Stimulated activated CD8-positive, alpha-beta memory T cell treated with anti-CD3 and anti-CD28 coated beads, Interleukin-12 subunit alpha, Interleukin-12 subunit beta, amount 100 ng/mL, for 24 hours (primary cell): ENCODE data around the gene FARP1.

Experiments used
- DNase-seq: peaks from one replicate; pipeline ENCODE4 v3.0.0-alpha.2; 2020; ENCODE audit errors: extremely low read depth

The FARP1 gene

DNA sequence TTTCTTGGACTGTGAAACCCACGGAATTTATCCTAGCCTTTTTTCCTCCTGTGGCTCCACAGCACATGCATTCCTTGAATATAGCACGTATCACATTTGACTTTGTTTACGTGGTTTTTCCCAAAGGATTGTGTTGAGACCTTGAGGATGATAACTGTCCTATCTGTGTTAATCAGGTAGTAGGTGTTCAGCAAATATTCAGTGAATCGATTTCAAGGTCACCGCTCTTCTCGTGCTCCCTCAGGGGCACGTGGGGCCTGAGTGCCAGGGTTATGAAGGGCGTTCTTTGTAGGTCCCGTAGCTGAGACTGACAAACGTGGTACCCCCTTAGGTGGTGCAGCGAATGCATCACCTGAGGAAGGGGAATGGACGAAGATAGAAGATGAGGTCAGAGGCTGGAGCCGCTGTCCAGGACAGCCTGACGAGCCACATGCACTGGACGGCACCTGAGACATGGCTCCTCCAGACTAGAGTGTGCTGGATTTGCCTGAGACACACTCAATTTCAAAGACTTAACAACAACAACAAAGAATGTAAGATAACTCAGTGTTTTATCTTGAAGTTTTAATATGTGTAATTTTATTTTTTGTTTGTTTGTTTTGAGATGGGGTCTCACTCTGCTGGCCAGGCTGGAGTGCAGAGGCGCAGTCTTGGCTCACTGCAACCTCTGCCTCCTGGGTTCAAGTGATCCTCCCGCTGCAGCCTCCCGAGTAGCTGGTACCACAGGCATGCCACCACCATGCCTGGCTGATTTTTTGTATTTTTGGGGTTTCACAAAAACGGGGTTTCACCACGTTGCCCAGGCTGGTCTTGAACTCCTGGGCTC is 165.4 kb downstream of the FARP1 start:
- DNase-seq: no peak

DNA sequence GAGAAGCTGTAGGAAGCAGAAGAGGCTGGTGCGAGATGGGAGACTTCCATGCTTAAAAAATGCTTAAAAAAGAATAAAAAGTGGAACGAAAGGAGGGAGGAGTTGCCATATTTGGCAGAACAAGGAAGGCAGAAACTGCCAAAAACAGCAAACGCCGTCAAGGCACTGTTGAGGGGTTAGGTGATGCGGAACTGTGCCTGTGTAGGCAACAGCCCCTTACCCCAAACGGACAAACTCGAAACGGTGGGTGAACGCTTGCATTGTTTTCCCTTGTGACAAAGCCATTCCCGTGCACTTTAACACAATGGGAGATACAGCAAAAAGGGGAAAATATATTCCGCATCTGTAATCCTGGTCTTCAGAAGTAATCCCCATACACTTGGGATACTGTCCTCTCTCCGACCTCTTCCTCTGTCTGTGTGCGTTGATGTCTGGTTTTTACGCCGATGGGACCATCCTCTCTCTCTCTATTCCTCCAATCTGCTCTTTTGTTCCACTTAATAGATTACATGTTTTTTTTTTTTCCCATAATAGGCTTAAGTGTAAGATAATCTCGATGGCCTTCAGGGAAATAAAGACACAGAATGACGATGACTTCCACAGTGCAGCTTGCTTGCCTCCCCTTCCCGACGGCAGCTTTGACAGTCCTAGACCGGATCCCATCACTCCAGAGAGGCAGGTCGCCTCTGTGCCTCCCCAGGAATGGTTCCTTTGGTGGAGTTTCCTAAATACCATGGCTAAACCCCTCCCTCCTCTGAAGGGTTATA is 166.9 kb downstream of the FARP1 start:
- no peak for DNase-seq

DNA sequence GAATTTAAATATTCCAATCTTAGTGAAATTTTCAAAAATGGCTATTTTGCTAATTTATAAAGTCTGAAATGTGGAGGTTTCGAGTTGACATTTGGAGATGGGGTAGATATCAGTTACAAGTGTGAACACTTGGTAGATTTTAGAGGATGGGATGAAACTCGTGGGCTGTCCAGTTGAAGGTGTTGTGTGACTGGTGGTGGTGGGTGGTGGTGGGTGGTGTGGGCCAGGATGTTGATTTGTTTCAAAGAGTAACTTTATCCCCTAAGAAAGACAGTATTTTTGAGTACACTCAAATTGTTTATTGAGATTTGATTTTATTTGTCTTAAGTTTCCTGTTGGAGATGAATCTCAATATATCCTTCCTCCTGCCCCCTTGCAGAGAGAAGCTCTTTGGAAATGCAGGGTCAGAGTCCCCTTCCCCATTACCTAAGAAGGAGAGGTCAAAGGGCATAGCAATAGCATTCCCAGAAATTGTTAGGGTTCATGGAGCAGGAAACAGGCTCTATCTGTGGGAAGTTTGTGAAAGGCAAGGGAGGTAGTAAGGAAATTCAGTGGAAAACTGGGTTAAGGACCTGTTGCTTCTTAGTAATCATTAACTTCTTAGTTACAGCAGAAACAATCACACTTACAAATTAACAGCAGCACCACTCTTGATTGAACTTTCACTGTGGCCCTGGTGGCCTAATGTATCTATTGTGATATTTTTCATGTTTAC is 167.7 kb downstream of the FARP1 start:
- no peak for DNase-seq

DNA sequence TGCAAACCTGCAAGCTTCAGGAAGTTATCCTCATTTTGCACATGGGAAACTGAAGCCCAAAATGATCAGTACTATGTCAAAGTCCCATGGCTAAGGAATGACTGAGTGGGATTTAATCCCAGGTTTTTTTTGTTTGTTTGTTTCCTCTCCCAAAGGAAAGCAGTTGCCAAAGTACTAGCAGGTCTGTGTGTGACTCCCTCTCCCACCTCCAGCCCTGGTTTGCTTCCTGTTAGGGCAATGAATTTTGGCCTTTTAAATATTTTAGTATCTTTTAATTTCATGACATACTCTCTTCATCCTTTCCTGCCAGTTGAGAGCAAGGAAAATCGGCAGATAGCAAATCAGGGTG is 168.3 kb downstream of the FARP1 start:
- DNase-seq: no peak

DNA sequence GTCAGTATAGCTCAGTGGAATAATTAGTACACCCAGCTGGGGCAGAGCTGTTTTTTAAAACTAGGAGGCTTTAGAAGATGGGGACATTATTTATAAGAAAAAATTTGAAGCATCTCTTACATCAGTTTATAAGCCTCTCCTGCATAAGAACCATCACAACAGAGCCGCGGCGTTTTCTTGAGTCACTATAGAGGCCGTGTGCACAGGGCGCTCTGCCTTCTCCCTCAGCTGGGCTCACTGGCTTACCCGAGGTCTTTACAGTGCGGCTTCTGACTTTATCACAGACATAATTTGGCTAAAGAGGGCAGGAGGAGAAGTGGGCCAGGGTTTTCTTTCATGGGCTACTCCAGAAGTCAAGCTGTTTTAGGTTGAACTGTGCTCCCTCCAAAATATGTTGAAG is 169.7 kb downstream of the FARP1 start:
- no peak for DNase-seq

DNA sequence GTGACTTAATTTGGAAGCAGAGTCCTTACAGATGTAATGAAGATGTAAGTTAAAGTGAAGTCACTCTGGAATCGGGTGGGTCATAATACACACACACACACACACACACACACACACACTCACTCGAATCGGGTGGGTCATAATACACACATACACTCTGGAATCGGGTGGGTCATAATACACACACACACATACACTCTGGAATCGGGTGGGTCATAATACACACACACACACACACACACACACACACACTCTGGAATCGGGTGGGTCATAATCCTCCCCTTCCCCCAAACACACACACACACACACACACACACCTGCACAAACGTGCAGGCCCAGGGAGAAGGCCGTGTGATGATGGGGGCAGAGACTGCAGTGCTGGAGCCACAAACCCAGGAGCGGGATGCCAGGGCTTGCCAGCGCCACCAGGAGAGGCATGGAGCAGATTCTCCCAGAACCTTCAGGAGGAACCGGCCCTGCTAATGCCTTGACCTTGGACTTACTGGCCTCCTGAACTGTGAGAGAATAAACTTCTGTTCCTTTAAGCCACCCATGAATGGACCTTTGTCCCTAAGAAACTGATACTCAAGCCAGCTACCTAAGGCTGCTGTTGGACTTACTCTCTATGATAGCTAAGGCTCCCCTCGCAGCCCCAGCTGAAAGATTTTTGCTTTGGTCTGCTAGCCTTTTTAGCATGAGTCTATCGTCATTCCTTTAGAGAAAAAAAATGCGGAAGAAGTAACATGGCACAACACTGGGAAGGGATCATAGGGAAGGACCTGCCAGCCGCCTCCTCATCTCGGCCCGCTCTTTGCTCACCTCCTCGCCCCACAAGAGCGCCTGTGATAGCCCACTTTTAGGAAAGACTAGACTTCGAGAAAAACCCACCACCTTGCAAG is 170.4 kb downstream of the FARP1 start:
- no peak for DNase-seq

DNA sequence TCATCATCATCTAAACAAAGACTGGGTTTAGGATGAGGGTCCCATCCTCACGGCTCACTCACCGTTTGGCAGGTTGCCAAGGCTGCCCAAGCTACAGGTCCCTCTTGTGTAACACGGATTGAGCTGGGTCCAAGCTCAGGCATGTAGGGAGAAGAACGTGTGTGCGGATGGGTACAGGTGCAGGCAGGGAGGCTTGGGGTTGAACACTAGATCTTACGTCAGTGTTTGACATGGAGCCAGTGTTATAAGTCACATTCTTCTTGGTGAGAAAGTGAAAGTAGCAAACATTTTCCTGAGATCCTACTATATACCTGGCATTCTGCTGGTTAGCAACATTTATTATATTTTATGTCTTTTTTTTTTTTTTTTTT is 171.0 kb downstream of the FARP1 start:
- no peak for DNase-seq

DNA sequence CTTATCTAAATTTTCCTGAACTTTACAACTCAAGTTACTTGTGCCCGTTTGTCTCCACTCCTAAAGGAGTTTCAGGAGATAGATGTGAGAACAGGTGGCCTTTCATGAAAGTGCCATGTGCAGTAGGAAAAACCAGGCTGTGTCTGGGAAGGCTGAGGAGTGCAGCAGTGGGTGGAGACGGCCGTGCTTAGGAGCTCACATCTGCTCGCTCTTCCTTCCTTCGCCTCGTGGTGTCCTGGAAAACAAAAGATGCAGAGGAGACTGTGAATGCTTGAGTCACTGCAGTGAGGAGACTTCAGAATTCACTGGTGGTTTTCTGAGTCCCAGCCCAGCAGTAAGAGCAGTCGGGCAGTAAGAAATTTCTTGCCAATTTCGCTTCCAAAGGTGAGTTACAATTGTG is 172.6 kb downstream of the FARP1 start:
- no peak for DNase-seq

DNA sequence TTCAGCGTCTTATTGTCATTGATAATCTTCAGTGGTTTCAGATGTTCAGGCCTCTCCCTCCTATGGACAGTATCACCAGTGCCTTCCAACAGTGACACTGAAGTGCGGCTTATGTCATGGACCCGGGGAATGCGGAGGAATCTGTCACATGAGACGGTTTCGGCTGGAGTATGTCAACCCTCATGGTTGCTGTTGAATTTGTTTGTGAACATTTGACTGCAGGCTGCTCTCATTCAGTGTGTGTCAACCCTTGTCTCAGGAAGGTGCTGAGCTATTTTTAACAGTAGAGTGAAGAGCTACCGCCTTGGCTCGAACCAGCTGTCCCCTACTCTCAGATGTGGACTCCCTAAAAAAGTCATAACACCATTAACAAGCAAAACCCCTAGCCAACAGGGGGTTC is 173.0 kb downstream of the FARP1 start:
- no peak for DNase-seq

DNA sequence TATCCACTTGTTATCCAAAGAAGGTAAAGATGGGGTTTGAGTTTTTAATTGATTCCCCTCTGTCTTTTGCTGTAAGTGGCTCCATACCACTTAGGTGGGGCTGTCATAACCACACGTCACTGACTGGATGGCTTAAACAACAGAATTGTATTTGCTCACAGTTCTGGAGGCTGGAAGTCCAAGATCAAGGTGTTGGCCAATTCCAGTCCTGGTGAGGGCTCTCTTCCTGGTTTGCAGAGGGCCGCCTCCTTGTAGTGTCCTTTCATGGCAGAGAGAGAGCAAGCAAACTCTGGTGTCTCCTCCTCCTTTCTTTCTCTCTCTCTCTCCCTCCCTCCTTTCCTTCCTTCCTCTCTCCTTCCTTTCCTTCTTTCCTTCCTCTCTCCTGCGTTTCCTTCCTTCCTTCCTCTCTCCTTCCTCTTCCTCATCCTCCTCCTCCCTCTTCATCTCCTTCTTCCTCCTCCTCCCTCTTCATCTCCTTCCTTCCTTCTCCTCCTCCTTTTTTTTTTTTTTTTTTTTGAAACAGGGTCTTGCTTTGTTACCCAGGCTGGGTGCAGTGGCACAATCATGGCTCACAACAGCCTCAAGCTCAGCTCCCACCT is 174.8 kb downstream of the FARP1 start:
- no peak for DNase-seq

DNA sequence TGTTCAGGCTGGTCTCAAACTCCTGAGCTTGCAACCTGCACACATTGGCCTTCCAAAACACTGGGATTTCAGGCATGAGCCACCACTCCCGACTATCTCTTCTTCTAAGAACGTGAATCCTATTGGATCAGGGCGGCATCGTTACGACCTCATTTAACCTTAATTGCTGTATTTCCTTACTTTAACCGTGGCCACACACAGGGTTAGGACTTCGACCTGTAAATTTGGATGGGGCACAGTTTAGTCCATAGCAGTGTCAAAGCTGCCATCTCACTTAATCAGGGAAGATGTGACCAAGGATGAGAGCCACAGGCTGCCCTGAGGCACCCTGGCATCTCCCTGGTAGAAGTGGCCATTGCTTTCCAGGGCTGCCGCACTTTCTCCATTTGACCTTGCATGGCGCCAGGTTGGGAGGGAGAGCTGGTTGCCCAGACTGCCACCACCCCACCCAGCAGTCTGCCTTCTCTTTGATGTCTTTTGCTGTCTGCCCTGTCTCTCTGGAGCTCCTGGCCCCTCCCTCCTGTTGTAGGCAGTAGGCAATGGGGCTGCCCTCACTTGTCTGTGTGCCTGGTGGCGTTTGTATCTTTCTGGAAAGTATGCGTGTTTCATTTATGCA is 175.5 kb downstream of the FARP1 start:
- no peak for DNase-seq

DNA sequence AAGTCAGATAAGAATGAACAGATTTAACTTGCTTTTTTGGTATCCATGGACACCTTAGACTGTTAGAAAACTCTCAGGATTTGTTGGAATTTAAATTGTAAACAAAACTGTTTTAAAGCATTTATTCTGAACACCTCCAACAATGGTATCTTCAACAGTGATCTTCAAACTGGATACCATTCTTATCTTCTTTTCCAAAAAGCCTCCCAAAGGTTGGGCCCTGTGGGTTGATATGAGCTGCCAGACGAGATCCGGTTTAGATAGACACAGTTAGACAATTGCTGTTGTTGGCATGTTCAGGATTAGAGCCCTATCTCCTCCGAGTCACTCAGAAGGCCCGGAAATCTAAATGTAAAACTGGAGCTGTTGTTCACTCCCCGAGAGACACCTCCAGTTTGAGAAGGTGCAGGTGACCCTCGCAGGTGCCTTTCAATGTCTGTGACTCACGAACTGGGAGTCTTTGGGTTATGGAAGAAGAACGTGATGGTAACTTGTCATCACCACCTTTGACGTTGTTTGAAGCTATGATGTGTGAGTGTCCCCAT is 177.7 kb downstream of the FARP1 start:
- no peak for DNase-seq

DNA sequence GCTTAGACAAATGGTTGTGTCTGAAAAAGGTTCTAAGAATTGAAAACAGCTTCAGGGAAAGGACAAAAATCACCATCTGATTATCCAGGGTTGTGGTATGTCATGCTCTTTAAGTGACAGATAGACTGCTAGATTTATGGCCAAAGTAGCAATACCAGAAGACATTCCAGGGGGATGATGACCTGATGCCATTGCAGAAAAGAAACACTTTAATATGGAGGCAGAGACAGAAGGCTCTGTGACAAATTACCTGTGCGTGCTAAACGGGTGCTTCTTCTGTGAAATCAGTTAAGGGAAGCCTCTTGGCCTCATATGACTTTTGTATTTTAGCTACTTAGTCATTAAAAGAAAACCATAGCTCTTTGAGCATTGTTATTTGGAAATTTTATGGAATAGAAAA is 178.5 kb downstream of the FARP1 start:
- no peak for DNase-seq

DNA sequence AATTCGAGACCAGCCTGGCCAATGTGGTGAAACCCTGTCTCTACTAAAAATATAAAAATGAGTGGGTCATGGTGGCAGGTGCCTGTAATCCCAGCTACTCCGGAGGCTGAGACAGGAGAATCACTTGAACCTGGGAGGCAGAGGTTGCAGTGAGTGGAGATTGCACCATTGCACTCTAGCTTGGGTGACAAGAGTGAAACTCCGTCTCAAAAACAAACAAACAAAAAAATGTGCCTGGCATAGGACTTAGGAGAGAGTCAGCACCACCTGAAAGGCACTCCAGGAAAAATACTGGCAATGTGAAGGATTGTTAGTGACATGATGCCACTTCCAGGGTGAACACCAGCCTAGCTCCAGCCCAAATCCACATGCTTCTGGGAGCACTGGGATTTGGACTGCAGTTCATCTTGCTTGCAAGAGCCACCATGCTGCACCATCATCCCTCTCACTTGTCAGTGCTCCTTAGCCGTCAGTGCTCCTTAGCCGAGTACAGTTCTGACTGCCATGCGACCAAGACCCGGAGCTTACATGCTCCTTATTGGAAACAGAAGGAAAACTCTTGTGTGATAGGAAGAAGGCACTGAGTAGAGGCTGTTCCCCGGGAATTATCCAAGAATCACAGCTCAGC is 179.3 kb downstream of the FARP1 start:
- no peak for DNase-seq

DNA sequence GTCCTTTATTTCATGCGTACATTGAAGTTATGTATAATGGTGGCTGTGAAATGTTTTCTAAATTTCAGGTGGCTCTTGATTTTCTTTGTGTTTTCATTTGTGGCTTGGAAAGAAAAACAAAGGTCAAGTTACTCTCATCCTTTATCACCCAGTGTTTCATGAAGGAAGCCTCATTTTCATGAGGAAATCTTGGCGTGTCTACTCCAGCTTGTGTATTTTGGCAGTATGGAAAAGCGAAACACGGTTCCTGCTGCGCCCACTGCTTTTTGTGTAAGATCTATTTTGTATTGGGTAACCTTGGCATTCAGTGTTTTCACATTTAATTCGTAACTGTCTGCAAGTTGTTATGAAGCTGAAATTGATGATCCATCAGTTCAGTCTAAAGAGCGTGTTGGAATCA is 181.2 kb downstream of the FARP1 start:
- no peak for DNase-seq

DNA sequence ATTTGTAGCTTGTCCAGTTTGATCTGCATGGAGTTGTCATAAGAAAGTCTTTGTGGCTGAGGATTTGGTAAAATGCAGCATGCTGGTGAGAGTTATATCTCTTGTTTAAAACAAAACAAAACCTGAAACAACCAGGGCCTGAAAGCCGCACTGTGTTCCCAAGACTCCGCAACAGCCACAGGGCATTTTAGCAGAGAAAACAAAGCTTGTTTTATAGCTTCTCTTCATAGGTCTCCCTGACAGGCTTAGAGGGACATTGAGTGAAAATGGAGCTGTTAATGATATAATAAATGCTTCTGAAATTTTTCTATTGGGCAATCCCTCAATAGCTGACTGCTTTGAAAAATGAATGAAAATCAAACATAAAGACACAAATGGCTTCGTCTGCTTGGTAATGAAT is 182.8 kb downstream of the FARP1 start:
- no peak for DNase-seq

DNA sequence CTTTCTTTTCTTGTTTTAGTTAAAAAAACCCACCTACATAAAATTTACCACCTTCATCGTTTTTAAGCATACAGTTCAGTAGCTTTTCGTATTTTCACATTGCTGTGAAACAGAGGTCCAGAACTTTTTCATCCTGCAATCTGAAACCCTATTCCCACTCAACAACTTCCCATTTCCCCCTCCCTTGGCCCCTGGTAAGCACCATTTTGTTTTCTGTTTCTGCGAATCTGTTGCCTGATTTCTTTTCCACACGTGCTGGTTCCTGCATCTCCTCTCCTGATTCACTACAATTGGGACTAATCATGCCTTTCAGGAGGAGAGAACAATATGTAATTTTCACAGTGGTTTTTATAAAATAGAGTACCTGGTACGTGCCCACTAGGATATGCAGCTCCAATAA is 183.4 kb downstream of the FARP1 start:
- no peak for DNase-seq

DNA sequence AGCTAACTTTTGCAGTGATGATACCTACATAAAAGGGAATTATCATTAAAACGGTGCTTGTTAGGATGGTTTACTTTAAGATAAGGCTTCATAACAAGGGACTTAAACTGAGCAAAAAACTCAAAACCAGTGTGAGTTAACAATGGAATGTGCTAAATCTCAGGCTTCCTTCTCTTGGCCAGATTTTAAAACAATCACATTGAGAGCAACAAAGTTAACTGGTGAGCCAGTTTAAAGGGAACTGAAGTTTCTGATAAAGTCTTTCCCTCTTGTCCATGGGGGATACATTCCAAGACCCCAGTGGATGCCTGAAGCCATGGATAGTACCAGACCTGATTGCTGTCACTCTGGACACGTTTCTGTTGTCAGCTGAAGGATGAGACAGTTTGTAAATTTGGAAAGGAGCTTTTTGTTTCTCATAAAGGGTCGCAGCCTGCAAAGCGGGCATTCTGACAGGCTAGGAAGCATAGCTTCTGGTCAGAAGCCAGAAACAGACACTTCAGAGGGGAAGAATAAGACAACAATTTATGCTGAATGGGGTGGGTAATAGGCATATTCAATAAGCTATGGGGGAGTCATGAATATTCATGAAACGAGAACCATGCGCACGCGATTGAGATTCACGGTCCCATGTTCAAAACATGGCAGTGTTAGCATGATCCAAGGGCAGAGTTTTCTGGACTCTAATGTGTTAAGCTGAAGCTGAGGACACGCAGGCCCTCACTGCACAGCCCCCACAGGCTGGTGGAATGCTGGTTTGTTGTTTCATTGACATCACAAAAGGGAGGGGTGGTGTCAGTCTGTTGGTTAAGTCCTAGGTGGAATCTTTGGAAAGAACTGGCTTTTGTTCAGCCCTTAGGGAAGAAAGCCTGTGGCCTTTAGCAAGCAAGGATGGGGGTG is 184.7 kb downstream of the FARP1 start:
- DNase-seq: no peak

DNA sequence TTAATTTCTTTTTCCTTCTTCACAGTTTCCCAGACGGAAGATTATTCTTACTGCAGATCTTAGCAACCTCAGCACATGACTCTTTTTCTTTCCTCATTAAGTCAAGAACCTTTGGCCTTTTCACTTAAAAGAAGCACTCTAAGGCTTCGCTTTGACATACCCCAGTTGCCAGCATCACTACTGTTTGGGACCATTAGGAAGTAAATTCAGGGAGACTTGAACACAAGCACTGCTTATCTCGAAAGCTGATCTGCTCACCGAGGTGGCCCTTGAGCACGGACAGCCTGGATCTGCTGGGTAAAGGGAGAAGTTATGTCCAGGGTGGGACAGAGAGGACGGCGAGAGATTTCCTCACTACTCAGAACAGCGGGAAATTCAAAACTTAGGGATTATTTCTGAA is 185.6 kb downstream of the FARP1 start:
- DNase-seq: no peak
